Activated naive CD4-positive, alpha-beta T cell treated with anti-CD3 and anti-CD28 coated beads, Interleukin-2, amount 10 ng/mL, durations not matched to agents 7 days and 5 days (primary cell): Measurements from ENCODE around the gene SLAIN2.
"Not testable (repeated sequence)": the region's sequence is repeated elsewhere in the genome, so short reads cannot be mapped to it uniquely, and the experiment has no call there.

Experiments used
- CTCF ChIA-PET: fragments of 350-600 bp; sonication (Branson Sonifier 250); formaldehyde crosslinking; loops from one replicate; lab custom pipeline; 2021; ENCODE audit warnings: antibody characterized with exemption; lab: Charles Lee
- DNase-seq: peaks from one replicate; pipeline ENCODE4 v3.0.0-alpha.2; 2020
- H3K27ac Mint-ChIP-seq: one replicate; pipeline ENCODE4 v1.8.0; 2021; ENCODE audit warnings: mild to moderate bottlenecking, moderate library complexity, mixed read lengths
- H3K27me3 Mint-ChIP-seq: one replicate; pipeline ENCODE4 v1.8.0; 2021; ENCODE audit warnings: mild to moderate bottlenecking, mixed read lengths
- H3K36me3 Mint-ChIP-seq: one replicate; pipeline ENCODE4 v1.8.0; 2021; ENCODE audit warnings: mixed read lengths
- H3K4me1 Mint-ChIP-seq: one replicate; pipeline ENCODE4 v1.8.0; 2021; ENCODE audit warnings: mixed read lengths
- H3K4me3 Mint-ChIP-seq: one replicate; pipeline ENCODE4 v1.8.0; 2021; ENCODE audit warnings: mild to moderate bottlenecking, moderate library complexity, mixed read lengths
- H3K9me3 Mint-ChIP-seq: one replicate; pipeline ENCODE4 v1.8.0; 2021; ENCODE audit warnings: mixed read lengths

The SLAIN2 gene

DNA sequence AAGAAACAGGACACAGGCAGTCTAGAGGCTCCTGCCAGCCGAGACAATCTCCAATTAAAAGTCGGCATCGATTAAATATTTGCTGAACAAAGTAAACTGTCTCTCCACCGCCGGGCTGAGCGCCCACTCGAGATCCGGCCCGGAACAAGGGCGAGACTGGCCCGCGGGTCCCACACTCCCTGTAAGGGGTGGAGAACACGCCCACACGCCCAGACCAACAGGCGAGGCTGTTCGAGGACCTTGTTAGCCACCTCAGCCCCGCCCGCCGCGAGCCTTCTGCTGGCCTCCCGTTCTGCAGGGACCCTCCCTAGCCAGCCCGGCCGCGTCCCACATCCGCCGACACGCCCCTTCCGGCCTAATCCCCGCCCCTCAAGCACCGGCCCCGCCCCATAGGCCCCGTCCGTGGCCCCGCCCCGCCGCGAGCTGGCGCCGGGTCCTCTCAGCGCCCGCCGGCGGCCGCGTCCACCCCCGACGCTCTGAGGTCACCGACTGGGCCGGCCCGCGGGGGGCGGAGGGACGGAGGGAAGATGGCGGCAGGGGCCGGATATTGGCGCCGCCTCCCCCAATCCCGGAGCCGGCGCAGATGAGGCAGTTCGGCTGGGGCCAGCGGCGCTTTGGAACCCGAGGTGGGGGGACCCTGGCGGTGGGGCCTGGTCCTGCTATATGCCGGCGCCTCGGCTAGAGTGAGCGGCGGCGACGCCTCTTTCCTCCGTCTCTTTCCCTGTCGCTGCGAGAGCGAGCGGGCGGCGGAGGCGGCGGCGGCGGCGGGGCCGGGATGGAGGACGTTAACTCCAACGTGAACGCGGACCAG is at the start of gene SLAIN2:
Gene SLAIN2 (plus strand): TSS at position 565 of the 811 bp plus-strand sequence. CDS start 211 bp downstream, at position 776.
- peak; percentile 97 for DNase-seq
- H3K27ac Mint-ChIP-seq = peak within 1 kb of the TSS; percentile 96
- CTCF ChIA-PET = no interaction called here
- no peaks in the 10 kb centered on the region for H3K27me3 Mint-ChIP-seq
- peaks cover 6% of the 10 kb centered on the region for H3K36me3 Mint-ChIP-seq
- no peaks in the 10 kb centered on the region for H3K9me3 Mint-ChIP-seq
- H3K4me1 Mint-ChIP-seq = peaks cover 51% of the 10 kb centered on the region
- H3K4me3 Mint-ChIP-seq = peak within 1 kb of the TSS; percentile 97

DNA sequence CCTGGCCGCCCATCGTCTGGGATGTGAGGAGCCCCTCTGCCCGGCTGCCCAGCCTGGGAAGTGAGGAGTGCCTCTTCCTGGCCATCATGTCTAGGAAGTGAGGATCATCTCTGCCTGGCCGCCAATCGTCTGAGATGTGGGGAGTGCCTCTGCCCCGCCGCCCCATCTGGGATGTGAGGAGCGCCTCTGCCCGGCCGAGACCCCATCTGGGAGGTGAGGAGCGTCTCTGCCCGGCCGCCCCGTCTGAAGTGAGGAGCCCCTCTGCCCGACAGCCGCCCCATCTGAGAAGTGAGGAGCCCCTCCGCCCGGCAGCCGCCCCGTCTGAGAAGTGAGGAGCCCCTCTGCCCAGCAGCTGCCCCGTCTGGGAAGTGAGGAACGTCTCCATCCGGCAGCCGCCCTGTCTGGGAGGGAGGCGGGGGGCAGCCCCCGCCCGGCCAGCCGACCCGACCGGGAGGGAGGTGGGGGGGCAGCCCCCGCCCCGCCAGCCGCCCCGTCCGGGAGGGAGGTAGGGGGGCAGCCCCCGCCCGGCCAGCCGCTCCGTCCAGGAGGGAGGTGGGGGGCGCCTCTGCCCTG is 49.0 kb upstream of the SLAIN2 start:
- CTCF ChIA-PET, H3K36me3 Mint-ChIP-seq, H3K27ac Mint-ChIP-seq, DNase-seq, H3K9me3 Mint-ChIP-seq, H3K4me1 Mint-ChIP-seq, H3K27me3 Mint-ChIP-seq, H3K4me3 Mint-ChIP-seq: not testable (repeated sequence)

GRCh38 chr4:48295116-48295515 is 46.2 kb upstream of the SLAIN2 start:
- CTCF ChIA-PET = no interaction called here
- Mint-ChIP-seq H3K4me3 (no peak overlapping the region), H3K27me3 (peaks cover 8% of the 10 kb centered on the region), H3K4me1 (peaks cover 3% of the 10 kb centered on the region), H3K36me3 (no peaks in the 10 kb centered on the region), H3K9me3 (peaks cover 4% of the 10 kb centered on the region), H3K27ac (no peak overlapping the region)
- no peak for DNase-seq

DNA sequence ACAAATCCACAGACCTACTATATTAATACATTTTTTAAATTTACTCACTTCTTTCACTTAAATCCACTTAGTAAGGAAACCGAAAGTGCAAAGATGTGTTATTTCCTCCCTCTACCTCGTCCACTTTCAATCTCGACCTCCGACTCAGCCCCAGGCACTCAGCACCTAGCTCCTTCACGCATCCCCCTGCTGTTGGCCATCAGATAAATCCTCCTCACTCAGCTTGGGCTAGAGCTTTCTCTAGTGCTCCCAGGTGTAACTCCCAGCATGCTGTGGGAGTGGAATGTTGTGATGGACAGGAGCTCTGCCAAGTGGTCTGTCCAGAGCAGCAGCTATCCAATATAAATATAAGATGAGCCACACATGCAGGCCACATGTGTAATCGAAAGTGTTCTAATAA is 45.0 kb upstream of the SLAIN2 start:
- CTCF ChIA-PET = interaction anchor here (0.6 kb wide), 1 partner anchor 10 kb away, joined by 3 read pairs; no protein-coding TSS in a partner anchor
- Mint-ChIP-seq H3K27ac (no peak overlapping the region), H3K36me3 (no peaks in the 10 kb centered on the region), H3K9me3 (peaks cover 4% of the 10 kb centered on the region), H3K4me3 (no peak overlapping the region), H3K4me1 (peaks cover 3% of the 10 kb centered on the region), H3K27me3 (peaks cover 8% of the 10 kb centered on the region)
- DNase-seq = no peak

- CTCF ChIA-PET = no interaction called here
- Mint-ChIP-seq H3K27ac (no peak overlapping the region), H3K36me3 (no peaks in the 10 kb centered on the region), H3K4me3 (no peak overlapping the region), H3K4me1 (peaks cover 3% of the 10 kb centered on the region), H3K27me3 (peaks cover 8% of the 10 kb centered on the region), H3K9me3 (no peaks in the 10 kb centered on the region)
- DNase-seq = no peak
Observed at GRCh38 chr4:48297256-48297846, 44.0 kb upstream of the SLAIN2 start.

DNA sequence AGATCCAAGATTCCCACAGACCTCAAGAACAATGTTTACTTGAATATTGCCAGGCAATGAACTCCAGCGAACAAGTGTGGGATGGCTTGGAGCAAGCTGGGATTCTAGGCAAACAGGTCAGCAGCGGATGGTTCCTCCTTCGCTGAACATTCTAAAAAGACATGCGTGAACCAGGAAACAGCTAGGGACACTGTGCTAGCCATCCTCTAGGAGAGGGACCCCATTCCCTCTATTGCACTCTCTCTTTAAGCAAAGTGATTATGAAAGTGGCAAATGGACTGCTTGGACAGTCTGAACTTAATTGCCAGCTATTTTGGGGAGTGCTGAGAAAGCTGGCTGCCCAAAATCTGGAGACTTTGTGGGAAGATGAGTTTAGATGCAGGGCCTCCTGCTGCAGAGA is 41.8 kb upstream of the SLAIN2 start:
- Mint-ChIP-seq H3K27me3 (peaks cover 8% of the 10 kb centered on the region), H3K36me3 (no peaks in the 10 kb centered on the region), H3K4me3 (no peak overlapping the region), H3K4me1 (peaks cover 3% of the 10 kb centered on the region), H3K9me3 (no peaks in the 10 kb centered on the region), H3K27ac (no peak overlapping the region)
- CTCF ChIA-PET = no interaction called here
- DNase-seq = no peak

DNA sequence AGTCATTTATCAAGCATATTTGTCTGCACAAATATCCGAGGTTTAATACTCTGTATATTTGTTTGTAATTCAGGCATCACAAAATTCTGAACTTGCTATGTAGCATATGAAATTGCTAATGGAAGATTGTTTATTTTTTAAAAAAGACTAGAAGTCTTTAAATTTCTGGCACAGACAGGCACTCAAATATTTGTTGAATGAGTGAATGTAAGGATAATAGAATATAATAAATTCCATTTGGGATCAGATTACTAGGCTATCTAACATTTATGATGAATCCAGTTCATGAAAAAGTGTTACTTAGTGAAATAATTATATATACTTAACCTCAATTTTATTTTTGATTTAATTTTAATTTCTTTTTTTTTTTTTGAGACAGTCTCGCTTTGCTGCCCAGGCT is 41.3 kb upstream of the SLAIN2 start:
- CTCF ChIA-PET = no interaction called here
- Mint-ChIP-seq H3K36me3 (no peaks in the 10 kb centered on the region), H3K4me1 (peaks cover 3% of the 10 kb centered on the region), H3K27ac (no peak overlapping the region), H3K4me3 (no peak overlapping the region), H3K9me3 (no peaks in the 10 kb centered on the region), H3K27me3 (peaks cover 8% of the 10 kb centered on the region)
- DNase-seq = no peak

- no peaks in the 10 kb centered on the region for H3K27me3 Mint-ChIP-seq
Observed at GRCh38 chr4:48305508-48305907, 35.8 kb upstream of the SLAIN2 start.

DNA sequence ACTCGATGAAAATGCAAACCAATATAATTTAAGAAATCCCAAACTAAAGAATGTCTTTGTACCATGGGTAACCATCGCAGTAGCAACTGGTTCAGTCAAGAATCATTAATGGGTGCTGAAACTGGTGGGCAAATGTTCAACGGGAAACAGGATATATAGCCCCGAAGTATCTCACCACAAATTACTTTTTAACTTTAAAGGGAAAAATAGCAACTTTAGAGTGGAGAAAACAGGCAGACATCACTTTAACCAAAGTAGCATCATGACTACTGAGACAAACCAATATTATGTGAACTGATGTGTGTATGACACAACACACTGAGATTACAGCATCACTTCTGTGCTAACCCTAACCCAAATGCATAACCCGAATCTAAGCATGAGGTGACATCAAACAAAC is 33.8 kb upstream of the SLAIN2 start:
- Mint-ChIP-seq H3K27me3 (no peaks in the 10 kb centered on the region), H3K4me3 (no peak overlapping the region), H3K27ac (no peak overlapping the region), H3K36me3 (no peaks in the 10 kb centered on the region), H3K9me3 (no peaks in the 10 kb centered on the region), H3K4me1 (no peaks in the 10 kb centered on the region)
- DNase-seq = no peak
- CTCF ChIA-PET = no interaction called here

More at GRCh38 chr4:48305508-48305907, 35.8 kb upstream of the SLAIN2 start:
- CTCF ChIA-PET = interaction anchor here (0.7 kb wide), 1 partner anchor 115 kb away, joined by 3 read pairs; no protein-coding TSS in a partner anchor
- no peak overlapping the region for H3K4me3 Mint-ChIP-seq
- H3K9me3 Mint-ChIP-seq = no peaks in the 10 kb centered on the region
- no peak for DNase-seq
- H3K36me3 Mint-ChIP-seq = no peaks in the 10 kb centered on the region
- H3K4me1 Mint-ChIP-seq = no peaks in the 10 kb centered on the region
- no peak overlapping the region for H3K27ac Mint-ChIP-seq

- CTCF ChIA-PET = interaction anchor here (1.2 kb wide), 1 partner anchor 33 kb away, joined by 3 read pairs; no protein-coding TSS in a partner anchor
- no peaks in the 10 kb centered on the region for H3K4me1 Mint-ChIP-seq
- no peaks in the 10 kb centered on the region for H3K27me3 Mint-ChIP-seq
- H3K9me3 Mint-ChIP-seq = no peaks in the 10 kb centered on the region
- H3K27ac Mint-ChIP-seq = no peak overlapping the region
- no peak overlapping the region for H3K4me3 Mint-ChIP-seq
- no peaks in the 10 kb centered on the region for H3K36me3 Mint-ChIP-seq
- DNase-seq = no peak
Observed at GRCh38 chr4:48308901-48309300, 32.4 kb upstream of the SLAIN2 start.

DNA sequence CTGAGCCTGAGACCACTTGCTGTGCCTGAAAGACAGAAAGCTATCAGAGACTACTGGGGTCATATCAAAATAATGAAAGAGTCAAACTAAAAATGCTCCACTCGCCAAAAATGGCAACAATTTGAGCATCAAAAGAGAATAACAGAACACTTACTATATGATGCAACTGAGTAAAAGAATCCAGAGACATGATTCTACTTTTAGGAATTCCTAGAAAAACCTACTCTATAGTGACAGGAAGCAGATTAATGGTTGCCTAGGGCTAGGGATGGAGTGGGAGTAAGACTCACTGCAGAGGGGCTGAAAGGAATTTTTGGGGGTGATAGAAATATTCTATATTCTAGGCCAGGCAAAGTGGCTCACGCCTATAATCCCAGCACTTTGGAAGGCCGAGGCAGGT is 29.4 kb upstream of the SLAIN2 start:
- CTCF ChIA-PET = interaction anchor here (0.6 kb wide), 1 partner anchor 118 kb away, joined by 3 read pairs; no protein-coding TSS in a partner anchor
- no peak overlapping the region for H3K4me3 Mint-ChIP-seq
- H3K27me3 Mint-ChIP-seq = no peaks in the 10 kb centered on the region
- DNase-seq = no peak
- H3K27ac Mint-ChIP-seq = no peak overlapping the region
- H3K9me3 Mint-ChIP-seq = no peaks in the 10 kb centered on the region
- H3K36me3 Mint-ChIP-seq = no peaks in the 10 kb centered on the region
- H3K4me1 Mint-ChIP-seq = no peaks in the 10 kb centered on the region

- DNase-seq, H3K4me3 Mint-ChIP-seq, H3K27me3 Mint-ChIP-seq, H3K36me3 Mint-ChIP-seq, H3K9me3 Mint-ChIP-seq, CTCF ChIA-PET, H3K27ac Mint-ChIP-seq, H3K4me1 Mint-ChIP-seq: not testable (repeated sequence)
Observed at GRCh38 chr4:48314746-48315145, 26.6 kb upstream of the SLAIN2 start.

- CTCF ChIA-PET = interaction anchor here (0.5 to 0.7 kb wide), 2 partner anchors 245 to 671 kb away, joined by 3 read pairs; no protein-coding TSS in a partner anchor
- no peaks in the 10 kb centered on the region for H3K27me3 Mint-ChIP-seq
- H3K9me3 Mint-ChIP-seq = no peaks in the 10 kb centered on the region
- no peak overlapping the region for H3K27ac Mint-ChIP-seq
- H3K4me3 Mint-ChIP-seq = no peak overlapping the region
- no peaks in the 10 kb centered on the region for H3K4me1 Mint-ChIP-seq
- peak; percentile 36 for DNase-seq
- no peaks in the 10 kb centered on the region for H3K36me3 Mint-ChIP-seq
Observed at GRCh38 chr4:48315728-48316630, 25.4 kb upstream of the SLAIN2 start.

- Mint-ChIP-seq H3K9me3 (no peaks in the 10 kb centered on the region), H3K27me3 (peaks cover 5% of the 10 kb centered on the region), H3K4me1 (no peaks in the 10 kb centered on the region), H3K27ac (no peak overlapping the region), H3K36me3 (no peaks in the 10 kb centered on the region), H3K4me3 (no peak overlapping the region)
- CTCF ChIA-PET = no interaction called here
- DNase-seq = no peak
Observed at GRCh38 chr4:48321312-48321711, 20.0 kb upstream of the SLAIN2 start.
